NCI-H510A treated with DMSO at 0.1 percent for 48 hours (cell line): ENCODE measurements around the gene AUTS2.

Experiments used
- DNase-seq: peaks from one replicate; lab custom pipeline; 2025; lab: John Stamatoyannopoulos, UW

Gene AUTS2

DNA sequence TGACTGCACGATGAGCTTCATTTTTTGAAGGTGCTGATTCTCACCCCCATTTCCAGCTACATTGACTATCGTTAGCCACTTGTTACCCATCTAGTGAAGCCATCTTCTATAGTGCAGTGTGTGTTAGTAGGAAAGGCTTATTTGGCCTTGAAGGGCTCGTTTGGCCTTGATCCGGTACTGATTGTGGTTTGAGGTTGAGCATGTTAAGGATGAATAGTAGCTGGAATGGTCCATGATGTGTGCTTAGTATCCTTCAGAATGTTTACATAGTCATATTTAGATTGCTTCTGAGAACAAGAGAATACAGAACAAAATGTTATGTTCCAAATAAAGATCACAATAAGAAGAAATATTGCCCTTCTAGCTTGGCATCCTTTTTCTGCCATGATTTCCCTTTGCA lies 591.5 kb downstream of the AUTS2 start:
- no peak for DNase-seq

DNA sequence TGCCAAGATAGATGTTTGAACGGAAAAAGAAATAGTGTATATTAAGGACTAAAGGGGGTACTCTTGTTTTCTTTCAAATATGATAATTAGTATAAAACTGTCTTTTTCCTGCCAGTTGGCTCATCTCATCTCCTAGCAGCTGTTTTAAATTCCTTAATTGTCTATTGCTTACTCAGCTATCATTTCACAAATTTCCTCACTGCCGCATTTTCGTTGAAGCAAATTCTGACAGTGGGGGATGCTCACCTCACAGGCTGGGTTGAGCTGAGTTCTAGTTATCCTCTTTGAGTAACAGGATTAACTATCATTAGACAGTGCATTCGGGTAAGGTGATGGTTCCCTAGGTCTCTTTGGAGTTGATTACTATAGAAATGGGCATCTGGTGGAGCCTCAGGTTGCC lies 592.0 kb downstream of the AUTS2 start:
- no peak for DNase-seq

DNA sequence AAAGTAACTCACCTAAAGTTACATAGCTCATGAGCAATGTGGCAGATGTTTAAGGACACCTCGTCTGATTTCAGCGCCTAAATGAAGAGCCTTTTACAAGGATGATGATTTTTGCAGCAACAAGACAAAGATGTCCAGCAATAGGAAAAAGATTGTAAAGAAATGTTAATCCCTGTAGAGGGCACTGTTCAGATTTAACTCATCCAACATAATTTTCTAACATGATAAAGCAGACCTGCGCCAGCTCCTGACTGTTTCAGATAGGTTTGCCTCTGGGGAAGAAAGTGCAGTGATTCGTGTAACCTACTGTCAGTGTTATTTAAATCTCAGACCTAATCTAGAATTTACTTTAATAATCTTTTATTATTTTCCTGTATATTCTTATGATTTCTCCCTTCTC lies 595.2 kb downstream of the AUTS2 start:
- no peak for DNase-seq

DNA sequence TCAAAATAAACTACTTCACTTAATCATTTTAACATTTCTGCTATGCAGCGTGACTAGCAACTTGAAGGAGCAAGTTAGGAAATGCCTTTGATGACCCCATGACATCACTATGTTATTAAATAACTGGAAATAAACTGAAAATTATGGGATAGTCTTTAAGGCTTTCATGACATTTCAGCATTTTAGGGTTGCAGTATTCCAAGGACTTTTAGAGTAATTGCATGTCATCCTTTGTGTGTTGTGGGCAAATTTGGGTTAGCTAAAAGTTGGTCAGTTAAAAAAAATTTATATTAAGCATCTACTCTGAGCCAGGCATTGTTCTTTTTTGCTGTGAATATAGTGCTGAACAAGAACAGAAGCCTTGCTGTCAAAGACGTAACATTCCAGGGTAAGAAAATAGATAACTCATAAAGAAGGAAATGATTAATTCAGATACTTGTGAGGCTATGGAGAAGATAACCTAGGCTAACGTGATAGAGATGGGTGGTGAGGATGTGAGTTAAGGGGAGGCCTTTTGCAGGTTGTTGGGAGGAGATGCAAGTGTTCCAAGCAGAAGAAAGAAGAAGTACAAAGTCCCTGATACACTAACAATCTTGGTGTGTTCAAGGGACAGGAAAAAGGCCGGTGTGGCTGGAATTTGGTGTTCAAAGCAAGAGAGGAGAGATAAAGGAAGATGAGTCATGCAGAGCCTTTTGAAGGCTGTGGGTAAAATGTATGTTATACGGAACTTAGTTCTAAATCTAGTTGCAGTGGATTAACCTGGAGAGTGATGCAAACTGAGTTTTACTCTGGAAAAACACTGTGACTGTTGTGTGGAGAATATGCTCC lies 610.2 kb downstream of the AUTS2 start:
- no peak for DNase-seq

DNA sequence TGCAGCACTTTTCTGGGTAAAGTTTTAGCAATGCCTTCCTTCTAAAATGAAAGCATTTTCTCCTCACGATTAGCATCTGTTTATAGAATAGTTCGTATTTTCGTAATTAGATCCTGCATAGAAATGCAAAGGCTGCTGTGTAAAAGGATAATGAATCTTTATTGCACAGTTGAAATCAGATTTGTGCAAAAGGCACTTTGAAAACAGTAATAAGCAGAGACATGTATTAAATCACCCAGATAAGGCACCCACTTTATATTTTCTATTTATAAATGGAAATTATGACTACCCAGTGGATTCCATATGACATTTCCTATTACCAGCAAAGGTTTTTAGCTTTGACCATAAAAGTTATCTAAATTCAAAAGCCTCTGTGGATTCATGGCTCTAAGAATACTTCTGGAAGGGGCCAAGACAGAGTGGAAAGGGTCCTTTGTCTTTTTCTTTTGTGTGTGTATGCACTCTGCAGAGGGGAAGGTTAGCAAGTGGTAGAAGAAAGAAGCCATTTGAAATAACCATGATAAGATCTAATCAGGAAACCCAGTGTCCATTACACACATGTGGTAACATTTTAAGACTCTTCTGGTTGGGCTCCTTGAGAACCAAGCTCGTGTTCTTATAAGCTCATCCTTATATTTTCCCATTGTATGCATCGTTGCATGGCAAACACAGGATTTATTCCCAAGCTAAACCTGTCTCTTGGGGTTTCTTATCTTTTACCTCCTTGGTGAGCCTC lies 612.1 kb downstream of the AUTS2 start:
- no peak for DNase-seq

DNA sequence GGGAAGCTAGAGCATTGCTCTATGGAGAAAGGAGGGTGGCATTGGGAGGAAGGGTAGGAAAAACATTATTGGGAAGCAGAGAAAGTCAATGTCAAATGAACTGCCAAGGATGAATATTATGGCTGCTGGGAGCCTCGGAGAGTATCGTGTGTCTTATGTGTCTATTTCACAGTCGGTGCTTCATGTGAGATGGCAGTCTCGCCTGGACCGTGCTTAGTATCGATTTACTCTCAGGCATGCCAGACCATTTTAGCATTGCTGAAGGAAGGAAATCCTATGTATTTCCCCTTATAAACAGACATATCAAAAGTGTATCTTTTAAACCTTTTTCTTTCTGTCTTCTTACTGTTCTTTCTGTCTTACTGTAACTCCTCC lies 612.6 kb downstream of the AUTS2 start:
- DNase-seq, result no peak

DNA sequence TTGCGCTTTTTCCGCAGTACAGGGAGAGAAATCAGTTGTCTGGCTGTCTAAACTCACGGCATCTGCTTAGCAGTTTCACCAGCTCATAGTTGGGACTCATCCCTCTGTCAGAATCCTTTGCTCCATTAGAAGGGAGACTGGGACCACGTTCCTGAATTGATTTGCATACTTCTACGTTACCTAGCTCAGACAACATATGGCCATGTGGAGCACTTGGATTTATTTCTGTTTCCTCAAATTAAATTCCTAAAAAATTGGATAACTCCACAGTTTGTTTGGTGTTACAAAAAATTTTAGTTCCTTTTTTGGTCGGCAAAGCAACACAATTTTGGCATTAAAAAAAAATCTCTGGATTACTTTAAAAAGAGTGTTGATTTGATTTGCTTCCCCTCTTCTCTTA lies 614.0 kb downstream of the AUTS2 start:
- DNase-seq, result no peak

DNA sequence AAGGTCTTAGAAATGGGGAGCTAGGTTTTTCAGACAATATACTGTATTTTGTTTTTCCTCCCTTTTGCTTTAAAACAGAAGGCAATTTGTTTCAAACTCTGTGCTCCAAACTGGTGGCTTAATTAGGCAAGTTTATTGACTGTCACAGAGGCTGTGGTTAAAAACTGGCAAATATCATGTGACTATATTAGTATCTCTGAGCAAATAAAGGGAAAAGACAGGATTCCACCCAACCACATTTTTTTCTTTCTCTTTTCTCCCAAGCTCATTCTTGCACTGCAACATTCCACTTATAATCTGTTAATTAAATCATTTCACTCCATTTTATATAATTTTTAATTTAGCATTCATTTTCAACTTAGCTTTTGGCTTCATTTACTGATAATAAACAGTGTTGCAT lies 615.8 kb downstream of the AUTS2 start:
- no peak for DNase-seq

DNA sequence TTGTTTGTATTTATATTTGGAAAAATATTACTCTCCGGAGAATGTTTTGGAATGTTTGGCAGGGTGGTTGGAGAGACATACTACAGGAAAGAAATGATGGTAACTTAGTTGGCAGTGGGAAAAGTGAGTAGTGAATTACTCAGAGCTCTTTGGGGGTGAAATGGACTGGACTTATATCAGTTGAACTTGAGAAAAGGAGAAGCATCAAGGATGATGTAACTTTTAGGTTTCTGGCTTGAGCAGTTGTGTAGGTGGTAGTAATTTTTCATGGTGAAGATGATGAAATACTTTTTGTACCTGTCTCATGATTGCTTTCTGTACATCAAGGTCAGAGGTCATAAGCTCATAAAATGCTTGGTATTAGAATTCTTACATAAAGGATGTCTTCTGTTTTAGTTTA lies 617.2 kb downstream of the AUTS2 start:
- no peak for DNase-seq

DNA sequence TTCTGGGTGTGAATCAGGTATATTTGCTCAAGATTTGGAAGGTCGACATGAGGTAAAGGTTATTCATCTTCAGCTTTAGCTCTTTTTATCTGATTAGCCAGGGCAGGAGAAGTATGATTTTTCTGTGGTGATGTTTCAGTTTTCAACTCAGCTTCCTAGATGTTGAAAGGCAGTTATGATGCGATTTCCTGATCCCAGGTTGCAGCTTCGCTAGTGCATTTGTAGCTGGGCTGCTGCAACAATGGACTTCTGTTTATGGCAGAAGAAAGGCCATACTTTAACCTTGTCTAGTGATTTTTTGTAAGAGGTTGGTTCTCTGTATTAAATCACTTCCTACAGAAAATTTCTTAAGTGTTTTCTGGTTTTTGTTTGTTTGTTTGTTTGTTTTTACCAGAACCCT lies 619.3 kb downstream of the AUTS2 start:
- DNase-seq, result no peak

DNA sequence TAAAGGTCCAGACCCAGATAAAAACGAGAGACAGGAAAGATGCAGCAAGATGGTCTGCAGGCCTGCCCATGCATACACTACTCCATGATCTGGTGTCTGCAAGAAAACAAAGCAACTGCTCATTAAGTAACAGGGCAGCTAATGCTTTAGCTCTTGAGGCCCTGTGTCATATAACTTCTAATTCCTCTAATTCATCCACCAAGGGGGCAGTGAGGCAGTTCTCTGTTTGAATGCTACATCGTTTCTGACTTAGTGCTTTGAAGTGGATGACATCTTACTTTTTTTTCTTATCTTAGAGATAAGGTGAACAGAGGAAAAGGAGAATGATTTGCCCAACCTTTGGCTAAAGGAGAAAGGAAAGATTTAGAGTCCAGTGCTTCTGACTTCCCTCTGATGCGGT lies 619.7 kb downstream of the AUTS2 start:
- DNase-seq, result no peak

DNA sequence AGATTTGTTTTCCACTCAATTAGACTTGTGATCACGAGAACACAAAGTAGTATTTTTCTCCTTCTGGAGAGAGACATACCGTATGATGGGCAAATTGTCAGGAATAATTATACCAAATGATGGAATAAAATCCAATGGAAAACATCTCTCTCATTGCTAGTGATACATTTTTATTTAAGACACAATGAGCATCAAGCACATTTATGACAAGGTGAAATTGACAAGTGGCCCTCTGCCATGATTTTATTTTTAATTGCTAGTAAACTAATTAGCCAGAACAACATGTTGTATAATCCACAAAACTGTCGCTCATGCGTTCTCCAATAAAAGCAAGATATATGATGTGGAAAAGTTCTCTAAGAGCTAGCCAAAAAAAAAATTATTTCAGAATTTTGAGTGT lies 620.8 kb downstream of the AUTS2 start:
- DNase-seq, result no peak

DNA sequence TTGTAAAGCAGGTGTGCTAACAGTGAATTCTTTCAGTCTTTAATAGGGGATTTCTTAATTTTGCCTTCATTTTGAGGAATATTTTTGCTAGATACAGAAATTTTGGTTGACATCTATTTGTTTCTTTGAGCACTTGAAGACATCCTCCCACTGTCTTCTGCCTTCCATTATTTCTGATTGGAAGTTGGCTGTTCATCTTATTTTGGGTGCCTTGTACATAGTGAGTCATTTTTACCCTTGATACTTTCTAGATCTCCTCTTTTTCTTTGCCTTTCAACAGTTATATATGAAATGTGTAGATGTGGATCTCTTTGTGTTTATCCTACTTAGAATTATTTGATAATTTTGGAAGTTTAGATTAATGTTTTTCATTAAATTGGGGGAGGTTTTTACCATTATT lies 631.0 kb downstream of the AUTS2 start:
- no peak for DNase-seq

DNA sequence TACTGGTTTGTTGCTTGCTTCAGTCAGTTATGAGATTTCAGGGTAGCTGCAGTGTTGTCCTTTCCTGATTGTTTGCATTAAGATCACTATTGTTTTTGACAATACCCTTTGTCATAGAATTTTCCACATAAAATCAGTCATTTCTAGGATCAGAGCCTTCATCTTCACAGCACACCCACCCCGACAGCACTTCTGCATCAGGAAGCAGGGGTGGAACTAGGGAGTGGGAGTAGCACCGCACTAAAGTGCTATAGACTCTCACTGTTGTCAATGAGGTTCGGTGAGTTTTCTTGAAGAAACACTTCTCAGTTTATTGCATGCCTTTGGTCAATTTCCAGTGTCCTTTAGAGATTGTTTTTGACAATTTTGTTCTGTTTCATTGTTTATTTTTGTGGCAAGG lies 632.5 kb downstream of the AUTS2 start:
- DNase-seq, result no peak

DNA sequence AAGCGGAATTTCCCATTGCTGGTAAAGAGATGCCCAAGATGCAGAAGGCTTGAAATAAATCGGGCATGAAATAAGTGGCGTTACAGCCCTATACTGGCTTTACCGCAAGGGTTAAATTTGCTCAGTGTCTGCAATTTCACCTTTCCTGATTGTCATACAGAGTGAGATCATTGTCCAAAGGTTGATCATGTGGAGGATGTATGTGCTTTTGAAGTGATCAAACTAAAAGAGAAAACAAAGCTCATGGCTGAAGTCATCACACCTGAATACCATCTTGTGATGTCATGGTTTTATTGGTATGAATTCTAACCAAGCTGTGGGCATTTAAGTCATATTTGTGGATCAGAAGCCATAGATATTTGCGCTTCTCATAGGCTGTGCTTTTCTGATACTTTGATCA lies 635.5 kb downstream of the AUTS2 start:
- DNase-seq, result no peak

DNA sequence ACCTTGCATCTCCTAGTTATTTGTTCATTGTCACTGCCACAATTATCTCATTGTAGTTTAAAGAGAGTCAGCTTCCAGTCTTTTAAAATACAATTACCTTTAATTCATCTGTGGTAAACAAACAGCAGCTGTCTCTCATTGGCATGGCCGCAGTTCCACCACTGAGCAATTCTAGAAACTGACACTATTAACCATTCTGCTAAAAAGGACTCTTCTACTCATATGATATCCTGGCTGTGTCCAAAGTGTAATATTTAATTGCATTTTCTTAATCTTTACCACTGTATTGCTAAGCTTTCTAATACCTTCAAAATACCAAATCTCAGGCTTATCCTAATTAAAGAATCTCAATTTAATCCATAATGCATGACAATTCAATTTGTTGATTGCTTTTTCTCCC lies 639.0 kb downstream of the AUTS2 start:
- no peak for DNase-seq

DNA sequence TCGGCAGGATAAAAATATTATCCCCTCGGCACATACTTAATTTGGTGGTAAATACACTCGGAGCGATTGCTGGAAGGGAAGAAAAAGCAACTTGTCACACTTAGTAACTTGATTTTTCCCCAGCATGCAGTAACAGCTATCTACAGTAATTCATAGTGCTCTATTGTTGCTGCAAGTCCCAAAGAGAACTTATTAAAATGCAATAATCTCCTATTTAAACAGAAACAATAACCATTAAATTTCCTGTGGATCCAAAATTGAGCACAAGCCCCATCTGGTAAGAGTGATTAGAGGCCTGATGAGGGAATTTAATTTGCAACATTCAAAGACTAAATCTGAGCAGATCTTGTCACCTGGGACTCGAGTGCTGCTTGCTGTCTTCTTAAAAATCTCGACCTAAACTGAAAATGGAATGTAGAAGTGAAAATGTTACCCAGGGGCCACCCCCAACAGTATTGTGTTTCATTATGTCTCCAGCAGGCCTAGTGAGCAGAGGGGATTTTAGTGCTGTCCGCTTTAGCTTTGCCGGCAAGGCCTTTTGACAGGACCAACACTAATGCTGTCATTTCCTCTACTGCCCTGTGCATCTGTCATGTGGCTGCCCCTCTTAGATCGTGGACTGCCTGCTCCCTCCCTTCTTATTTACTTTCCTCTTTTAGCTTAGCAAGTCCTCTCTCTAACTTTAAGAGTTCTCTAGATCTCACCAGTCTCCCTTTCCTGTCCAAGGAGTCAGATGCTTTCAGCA lies 639.7 kb downstream of the AUTS2 start:
- DNase-seq, result no peak

DNA sequence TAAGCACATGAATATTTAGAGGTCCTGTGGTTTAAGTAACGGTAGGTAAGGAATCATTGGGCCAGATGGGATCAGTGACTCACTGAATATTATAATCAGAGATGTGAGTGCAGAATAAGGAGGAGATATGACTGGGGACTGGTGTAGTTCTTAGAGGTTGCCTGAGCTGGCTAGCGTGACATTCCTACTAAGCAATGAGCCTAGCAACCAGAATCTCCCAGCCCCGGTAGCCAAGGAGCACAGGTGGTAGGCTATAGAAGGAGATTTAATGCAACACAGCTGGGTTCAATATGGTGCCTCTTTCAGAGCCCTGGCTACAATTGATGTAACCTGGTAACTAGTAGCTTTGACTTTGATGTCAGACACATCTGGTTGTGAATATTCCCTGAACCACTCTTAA lies 641.6 kb downstream of the AUTS2 start:
- DNase-seq, result no peak

DNA sequence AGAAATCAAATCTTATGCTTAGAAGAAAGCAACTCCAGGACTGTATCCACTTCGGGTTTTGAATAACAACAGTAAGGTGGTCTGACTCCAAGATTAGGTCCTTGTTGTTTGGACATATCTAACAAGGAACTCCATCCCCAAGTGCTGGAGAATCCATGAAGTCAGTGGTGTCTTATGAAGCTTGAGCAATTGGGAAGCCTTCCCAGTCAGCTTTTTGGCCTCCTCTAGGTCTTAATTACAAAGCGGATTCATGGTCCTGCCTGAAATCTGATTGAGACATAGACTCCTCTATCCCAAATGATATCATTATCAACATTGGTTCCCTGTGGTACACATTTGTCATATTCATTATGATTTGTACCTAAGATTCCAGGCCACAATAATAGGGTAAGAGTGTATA lies 642.6 kb downstream of the AUTS2 start:
- DNase-seq, result no peak

DNA sequence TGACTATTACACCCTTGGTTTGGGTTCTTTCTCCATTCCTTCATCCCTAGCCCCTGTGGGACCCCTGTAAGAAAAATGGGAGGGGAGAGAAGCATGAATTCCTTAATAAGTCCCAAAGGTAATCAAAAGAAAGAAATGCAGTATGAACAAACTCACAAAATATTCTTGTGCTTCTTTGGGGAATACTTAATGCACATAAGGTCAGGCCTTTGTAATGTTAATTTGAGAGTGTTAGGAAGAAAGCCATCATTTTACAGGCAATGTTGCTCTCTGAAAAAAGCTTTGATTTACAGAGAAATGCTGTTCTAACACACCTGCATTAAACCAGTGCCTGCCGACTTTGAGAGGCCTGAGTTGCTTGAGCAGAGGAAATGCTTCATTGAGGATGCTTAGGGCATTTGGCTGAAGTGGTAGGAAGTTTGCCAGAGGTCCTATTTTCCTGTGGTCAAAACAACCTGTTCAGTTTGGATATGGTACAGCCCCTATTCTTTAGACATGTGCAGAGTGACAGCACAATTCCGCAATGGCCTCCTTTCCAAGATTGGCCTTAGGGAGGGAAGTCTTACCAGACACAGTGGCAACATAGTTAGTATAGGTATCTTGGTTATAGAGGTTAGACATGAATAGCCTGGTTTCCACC lies 643.4 kb downstream of the AUTS2 start:
- no peak for DNase-seq

DNA sequence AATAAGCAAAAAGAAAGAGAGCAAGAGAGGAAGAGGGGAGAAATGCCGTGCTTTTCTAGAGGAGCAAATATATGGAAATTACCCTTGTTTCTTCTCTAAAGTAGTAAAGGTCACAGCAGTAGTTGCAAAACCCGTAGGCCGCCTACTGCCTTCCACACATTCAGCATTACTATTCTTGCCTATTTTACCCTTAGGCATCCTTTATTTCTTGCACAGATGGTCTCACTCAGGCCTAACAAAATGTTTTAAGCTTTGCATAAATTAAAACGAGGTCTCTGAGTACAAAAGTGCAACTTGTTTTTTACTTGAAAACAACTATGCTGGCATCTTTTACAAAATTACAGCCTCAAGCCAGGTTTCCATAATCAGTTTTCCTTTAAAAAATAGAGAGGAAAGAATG lies 644.6 kb downstream of the AUTS2 start:
- no peak for DNase-seq

DNA sequence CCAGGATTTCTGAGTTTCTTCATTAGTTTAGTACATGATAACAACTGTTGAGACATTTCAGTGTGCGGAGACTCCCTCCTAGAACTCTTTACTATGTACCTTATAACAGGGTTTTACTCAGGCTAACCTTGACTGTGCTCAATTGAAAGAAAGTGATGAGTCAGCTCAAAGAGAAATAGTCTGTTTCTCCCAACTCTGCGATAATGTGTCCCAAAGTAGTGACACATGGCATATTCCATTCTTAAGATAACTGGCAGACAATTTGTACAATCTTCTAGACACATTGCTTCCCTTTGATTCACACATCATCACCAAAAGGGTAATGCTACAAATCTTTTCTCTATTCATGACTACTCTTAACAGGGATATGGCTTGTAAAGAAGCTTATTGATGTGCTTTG lies 645.2 kb downstream of the AUTS2 start:
- DNase-seq, result no peak

DNA sequence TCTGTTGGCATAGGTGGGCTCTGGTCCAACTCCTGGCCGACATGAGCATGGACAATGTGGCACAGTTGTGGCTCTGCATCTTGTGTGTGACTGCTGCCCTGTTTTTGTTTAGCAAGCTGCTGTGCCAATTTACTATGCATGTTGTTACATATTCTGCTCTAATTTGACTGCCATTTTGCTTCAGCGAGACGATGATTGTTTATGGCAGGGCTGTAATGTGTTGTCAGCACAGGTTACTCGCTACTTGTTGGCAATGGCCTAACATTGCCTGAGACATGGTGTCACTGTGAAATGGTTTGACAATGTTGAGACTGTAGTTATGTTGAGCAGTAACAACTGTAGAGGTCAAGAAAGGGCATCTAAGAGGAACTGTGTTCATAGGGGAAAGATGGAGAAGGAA lies 659.6 kb downstream of the AUTS2 start:
- no peak for DNase-seq
